AG10803 (cell line): Measurements from ENCODE around the gene BICD1.

Experiments used
- DNase-seq: peaks from one replicate; pipeline ENCODE4 v3.0.0; 2010; ENCODE audit warnings: low read depth
- H3K4me3 ChIP-seq: 2 replicates; pipeline ENCODE4 v1.5.1; 2011; ENCODE audit warnings: mild to moderate bottlenecking, low read length, control low read depth
- TF ChIP-seq, protein P1 (sequence below): conservative IDR thresholded peaks from 2 replicates; pipeline ENCODE4 v1.5.1; 2011; ENCODE audit warnings: mild to moderate bottlenecking, low read length, control low read depth, inconsistent platforms

BICD1 gene

DNA sequence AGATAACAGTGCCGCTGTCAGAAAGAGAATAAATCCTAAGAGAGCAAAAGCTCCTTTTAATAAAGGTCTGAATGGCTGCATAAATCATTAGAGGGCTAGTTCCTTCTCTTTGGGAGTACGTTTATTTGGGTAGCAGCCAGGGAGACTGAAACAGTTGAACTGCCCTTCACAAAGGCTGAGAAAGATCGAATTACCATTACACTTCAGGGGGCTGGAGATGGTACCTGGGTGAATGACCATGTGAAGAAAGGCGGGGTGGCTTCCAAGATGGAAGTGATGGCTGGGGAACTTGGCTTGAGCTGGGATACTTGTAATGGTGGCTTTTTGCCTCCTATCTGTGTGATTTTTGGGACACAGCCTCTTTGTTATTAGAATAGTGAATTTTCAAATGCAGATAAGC lies 291.0 kb downstream of the BICD1 start:
- DNase-seq = no peak
- TF ChIP-seq, protein P1, sequence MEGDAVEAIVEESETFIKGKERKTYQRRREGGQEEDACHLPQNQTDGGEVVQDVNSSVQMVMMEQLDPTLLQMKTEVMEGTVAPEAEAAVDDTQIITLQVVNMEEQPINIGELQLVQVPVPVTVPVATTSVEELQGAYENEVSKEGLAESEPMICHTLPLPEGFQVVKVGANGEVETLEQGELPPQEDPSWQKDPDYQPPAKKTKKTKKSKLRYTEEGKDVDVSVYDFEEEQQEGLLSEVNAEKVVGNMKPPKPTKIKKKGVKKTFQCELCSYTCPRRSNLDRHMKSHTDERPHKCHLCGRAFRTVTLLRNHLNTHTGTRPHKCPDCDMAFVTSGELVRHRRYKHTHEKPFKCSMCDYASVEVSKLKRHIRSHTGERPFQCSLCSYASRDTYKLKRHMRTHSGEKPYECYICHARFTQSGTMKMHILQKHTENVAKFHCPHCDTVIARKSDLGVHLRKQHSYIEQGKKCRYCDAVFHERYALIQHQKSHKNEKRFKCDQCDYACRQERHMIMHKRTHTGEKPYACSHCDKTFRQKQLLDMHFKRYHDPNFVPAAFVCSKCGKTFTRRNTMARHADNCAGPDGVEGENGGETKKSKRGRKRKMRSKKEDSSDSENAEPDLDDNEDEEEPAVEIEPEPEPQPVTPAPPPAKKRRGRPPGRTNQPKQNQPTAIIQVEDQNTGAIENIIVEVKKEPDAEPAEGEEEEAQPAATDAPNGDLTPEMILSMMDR = no peak
- no peak overlapping the region for H3K4me3 ChIP-seq

DNA sequence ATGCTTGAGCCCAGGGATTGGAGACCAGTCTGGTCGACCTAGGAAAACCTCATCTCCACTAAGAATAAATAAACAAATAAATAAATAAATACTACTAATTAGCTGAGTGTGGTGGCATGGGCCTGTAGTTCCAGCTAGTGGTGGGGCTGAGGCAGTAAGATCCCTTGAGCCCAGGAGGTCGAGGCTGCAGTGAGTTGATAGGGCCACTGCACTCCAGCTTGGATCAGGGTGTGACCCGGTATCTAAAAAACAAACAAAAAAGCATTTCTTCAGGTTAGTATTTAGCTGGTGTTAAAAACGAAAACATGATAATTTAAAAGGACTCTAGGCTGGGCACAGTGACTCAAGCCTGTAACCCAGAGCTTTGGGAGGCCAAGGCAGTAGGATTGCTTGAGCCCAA lies 291.5 kb downstream of the BICD1 start:
- no peak for DNase-seq
- no peak overlapping the region for H3K4me3 ChIP-seq
- TF ChIP-seq, protein P1 = no peak

- DNase-seq = no peak
- peak overlapping the region; percentile 23 for H3K4me3 ChIP-seq
- TF ChIP-seq, protein P1 = no peak
Observed at GRCh38 chr12:32398816-32399369, 292.2 kb downstream of the BICD1 start.

GRCh38 chr12:32399370-32400113 lies 292.9 kb downstream of the BICD1 start, which contains the start of gene FGD4:
FGD4 (plus strand) TSS chr12:32399558.
- TF ChIP-seq, protein P1 = no peak; the same call in 1 of the 2 replicates
- peak within 1 kb of the TSS; percentile 61 for H3K4me3 ChIP-seq
- DNase-seq = peak; percentile 56

- no peak for DNase-seq
- peak overlapping the region; percentile 61; the same call in 1 of the 2 replicates for H3K4me3 ChIP-seq
- TF ChIP-seq, protein P1 = no peak
Observed at GRCh38 chr12:32400114-32400672, 293.5 kb downstream of the BICD1 start.

GRCh38 chr12:32400866-32401265 lies 294.2 kb downstream of the BICD1 start:
- TF ChIP-seq, protein P1 = no peak
- DNase-seq = no peak
- H3K4me3 ChIP-seq = no peak overlapping the region

- TF ChIP-seq, protein P1 = no peak
- H3K4me3 ChIP-seq = no peak overlapping the region
- DNase-seq = no peak
Observed at GRCh38 chr12:32402170-32402569, 295.5 kb downstream of the BICD1 start.
